H1 (cell line): ENCODE results near the gene CHI3L1. TPM values are rescaled to one million over a fixed set of nuclear protein-coding genes. Genes with fewer than 3 reads are reported as not detected.

Source experiments
- CTCF ChIA-PET: fragments of 300-600 bp; sonication (Branson Sonifier 250); formaldehyde crosslinking; loops from one replicate; lab custom pipeline; 2021; ENCODE audit not compliant: partially characterized antibody; lab: Charles Lee
- POLR2A ChIA-PET: fragments of 300-600 bp; sonication (Branson Sonifier 250); formaldehyde crosslinking; loops from one replicate; lab custom pipeline; 2021; ENCODE audit warnings: inconsistent platforms; ENCODE audit not compliant: partially characterized antibody; lab: Charles Lee
- DNase-seq, 2 experiments: peaks; one replicate each; pipeline versions ENCODE4 v3.0.0 to v3.0.0-alpha.2; 2010 to 2022; ENCODE audit warnings: low spot score in 2 of 2, low read depth in 1 of 2, mixed read lengths in 1 of 2
- FAIRE-seq: peaks from 2 replicates; lab custom pipeline; 2011; peaks lifted over from hg19 to GRCh38; lab: Jason Lieb, UNC
- H2AFZ ChIP-seq: 2 replicates; pipeline ENCODE4 v1.8.1; 2012; ENCODE audit warnings: low read length, inconsistent platforms
- H2AK5ac ChIP-seq: 2 replicates; pipeline ENCODE4 v1.6.1; 2013; ENCODE audit warnings: low read depth, low read length
- H2BK120ac ChIP-seq: replicated peaks from 2 replicates; pipeline ENCODE3; 2013; ENCODE audit warnings: low read depth, low read length, inconsistent platforms
- H2BK12ac ChIP-seq: 2 replicates; pipeline ENCODE4 v1.6.1; 2013; ENCODE audit warnings: low read depth, low read length
- H2BK15ac ChIP-seq: 2 replicates; pipeline ENCODE4 v1.6.1; 2013; ENCODE audit warnings: low read length
- H2BK20ac ChIP-seq: 2 replicates; pipeline ENCODE4 v1.6.1; 2013; ENCODE audit warnings: low read length
- H2BK5ac ChIP-seq: 2 replicates; pipeline ENCODE4 v1.6.1; 2013; ENCODE audit warnings: low read depth, low read length
- H3K14ac ChIP-seq: 2 replicates; pipeline ENCODE4 v1.6.1; 2013; ENCODE audit warnings: inconsistent platforms; ENCODE audit not compliant: insufficient read length
- H3K18ac ChIP-seq: 2 replicates; pipeline ENCODE4 v1.6.1; 2013; ENCODE audit warnings: low read length; ENCODE audit errors: extremely low read depth
- H3K23ac ChIP-seq: 2 replicates; pipeline ENCODE4 v1.6.1; 2013; ENCODE audit warnings: inconsistent platforms; ENCODE audit not compliant: insufficient read length
- H3K23me2 ChIP-seq: 2 replicates; pipeline ENCODE4 v1.6.1; 2013; ENCODE audit warnings: low read depth, low read length
- H3K27ac ChIP-seq: 2 replicates; pipeline ENCODE4 v1.6.1; 2011; ENCODE audit warnings: low read depth, low read length, inconsistent platforms
- H3K27me3 ChIP-seq, 4 experiments: replicated peaks in 1 of 4; 1 replicate in 1 of 4; 2 replicates in 3 of 4; pipeline versions ENCODE4 v1.6.1 to v1.8.1; 2011 to 2013; ENCODE audit warnings: low read length in 3 of 4, mild to moderate bottlenecking in 3 of 4, inconsistent platforms in 2 of 4, mixed read lengths in 2 of 4, moderate library complexity in 1 of 4; ENCODE audit not compliant: control insufficient read depth in 3 of 4, insufficient read depth in 3 of 4; ENCODE audit errors: extremely low read depth in 1 of 4
- H3K36me3 ChIP-seq, 4 experiments: 2 replicates each; pipeline versions ENCODE4 v1.6.1 to v1.8.1; 2011 to 2013; ENCODE audit warnings: mild to moderate bottlenecking in 4 of 4, low read length in 3 of 4, moderate library complexity in 2 of 4, control low read depth in 1 of 4, inconsistent platforms in 1 of 4; ENCODE audit not compliant: insufficient read depth in 4 of 4, control insufficient read depth in 2 of 4
- H3K4ac ChIP-seq: replicated peaks from 2 replicates; pipeline ENCODE3; 2013; ENCODE audit warnings: low read length, low read depth, mixed read lengths, inconsistent platforms; ENCODE audit not compliant: insufficient read length
- H3K4me1 ChIP-seq, 4 experiments: replicated peaks in 1 of 4; 1 replicate in 1 of 4; 2 replicates in 3 of 4; pipeline versions ENCODE4 v1.6.1 to v1.8.1; 2011 to 2013; ENCODE audit warnings: low read length in 3 of 4, inconsistent platforms in 2 of 4, mixed read lengths in 1 of 4; ENCODE audit not compliant: insufficient read depth in 4 of 4, control insufficient read depth in 3 of 4
- H3K4me2 ChIP-seq, 2 experiments: 2 replicates each; pipeline versions ENCODE4 v1.6.1 to v1.8.1; 2011 to 2013; ENCODE audit warnings: low read depth in 2 of 2, low read length in 2 of 2, control low read depth in 1 of 2, inconsistent platforms in 1 of 2, mild to moderate bottlenecking in 1 of 2; ENCODE audit not compliant: insufficient read depth in 1 of 2
- H3K4me3 ChIP-seq, 4 experiments: fragments of 200-600, 300-600 bp in 1 of 4; sonication (generic), shearing (Covaris generic), sonication (Bioruptor Twin) in 1 of 4; 2 replicates each; pipeline versions ENCODE4 v1.5.1 to v1.8.1; 2011 to 2016; ENCODE audit warnings: low read length in 4 of 4, low read depth in 3 of 4, control low read depth in 2 of 4, inconsistent platforms in 2 of 4, mild to moderate bottlenecking in 2 of 4, mixed read lengths in 1 of 4, moderate library complexity in 1 of 4; ENCODE audit not compliant: insufficient read depth in 2 of 4; ENCODE audit errors: extremely low read depth in 1 of 4
- H3K56ac ChIP-seq: replicated peaks from 2 replicates; pipeline ENCODE3; 2013; ENCODE audit warnings: low read depth, mild to moderate bottlenecking, mixed read lengths, low read length, inconsistent platforms; ENCODE audit not compliant: insufficient read length
- H3K79me1 ChIP-seq: 2 replicates; pipeline ENCODE4 v1.6.1; 2013; ENCODE audit warnings: low read depth, low read length, control low read depth
- H3K79me2 ChIP-seq, 2 experiments: 2 replicates each; pipeline versions ENCODE4 v1.6.1 to v1.8.1; 2012 to 2013; ENCODE audit warnings: low read length in 2 of 2, mild to moderate bottlenecking in 2 of 2, inconsistent platforms in 1 of 2; ENCODE audit not compliant: insufficient read depth in 2 of 2, control insufficient read depth in 1 of 2
- H3K9ac ChIP-seq, 4 experiments: replicated peaks in 1 of 4; 1 replicate in 1 of 4; 2 replicates in 3 of 4; pipeline versions ENCODE4 v1.6.1 to v1.8.1; 2011 to 2013; ENCODE audit warnings: low read depth in 3 of 4, low read length in 3 of 4, control low read depth in 2 of 4, mild to moderate bottlenecking in 2 of 4, moderate library complexity in 2 of 4, inconsistent platforms in 1 of 4; ENCODE audit errors: extremely low read depth in 1 of 4
- H3K9me3 ChIP-seq, 2 experiments: 2 replicates each; pipeline versions ENCODE4 v1.6.1 to v1.8.1; 2012 to 2013; ENCODE audit warnings: mild to moderate bottlenecking in 2 of 2, moderate library complexity in 2 of 2, control low read depth in 1 of 2, inconsistent platforms in 1 of 2, low read depth in 1 of 2, low read length in 1 of 2, mixed read lengths in 1 of 2; ENCODE audit not compliant: insufficient read depth in 2 of 2
- H4K20me1 ChIP-seq, 2 experiments: replicated peaks in 1 of 2; 2 replicates each; pipeline versions ENCODE3 to v1.8.1; 2011 to 2013; ENCODE audit warnings: inconsistent platforms in 2 of 2, low read length in 2 of 2, mild to moderate bottlenecking in 1 of 2; ENCODE audit not compliant: insufficient read depth in 2 of 2, control insufficient read depth in 1 of 2
- H4K5ac ChIP-seq: 2 replicates; pipeline ENCODE4 v1.6.1; 2013; ENCODE audit warnings: low read length, low read depth, mixed read lengths, inconsistent platforms; ENCODE audit not compliant: insufficient read length
- H4K8ac ChIP-seq: 2 replicates; pipeline ENCODE4 v1.8.0; 2013; ENCODE audit warnings: mild to moderate bottlenecking, moderate library complexity, low read length, inconsistent platforms; ENCODE audit not compliant: insufficient read depth; ENCODE audit errors: extremely low read depth
- H4K91ac ChIP-seq: replicated peaks from 2 replicates; pipeline ENCODE3; 2013; ENCODE audit warnings: low read length, mixed read lengths, inconsistent platforms; ENCODE audit not compliant: insufficient read length
- ZNF274 ChIP-seq: IDR thresholded peaks from 2 replicates; pipeline ENCODE4 v1.7.0; 2012; ENCODE audit warnings: low read length, borderline replicate concordance; ENCODE audit errors: extremely low read depth
- WGBS, 2 experiments: shearing (Covaris generic) in 1 of 2; methylation state at CpG; one replicate each; pipeline versions ENCODE4 v1.1.6 to v1.1.7; 2013 to 2015; ENCODE audit warnings: low lambda C conversion rate in 2 of 2, mixed read lengths in 2 of 2, inconsistent platforms in 1 of 2, low coverage in 1 of 2, missing lambda C conversion rate in 1 of 2; ENCODE audit not compliant: insufficient replicate concordance in 2 of 2, insufficient coverage in 1 of 2, insufficient read length in 1 of 2; ENCODE audit errors: extremely low coverage in 1 of 2, missing lambda C conversion rate in 1 of 2; 5-methylcytosine and 5-hydroxymethylcytosine counted together
- polyA plus RNA-seq, 7 experiments: library from polyadenylated mRNA; depleted of rRNA in 3 of 7; stranded (reverse) in 5 of 7; unstranded in 2 of 7; fragments of >200 nt in 5 of 7; fragments of 200-250 nt in 2 of 7; gene quantifications; 1 replicate in 5 of 7; 2 replicates in 1 of 7; 4 replicates in 1 of 7; pipeline versions ENCODE4 v1.2.1 to v1.2.3, GENCODE V29; 2011 to 2013; ENCODE audit warnings: missing spikeins in 2 of 7, mixed read lengths in 2 of 7
- total RNA-seq: library from RNA; stranded (reverse); fragmentation: NEBNext Ultra II Directional; extraction: Animal tissue kit (Norgen Biotek cat#: 25700); gene quantifications from 2 replicates; pipeline ENCODE4 v1.2.1, GENCODE V29; 2021

Gene CHI3L1
- total and polyA plus RNA-seq, 2 of the 8 experiments (the other 6 are each of a cell fraction or from before 2014, with no cell fraction given): 1.0 TPM; not detected in 1

GRCh38 chr1:203163891-203164635 lies 22.4 kb downstream of the CHI3L1 start:
- no peak overlapping the region for H3K18ac ChIP-seq
- WGBS, 2 experiments: 87% methylated on average over 7 of the region's 7 CpGs; no CpG with 5 or more reads in 1 of the 2 experiments
- H3K79me1 ChIP-seq: no peaks in the 10 kb centered on the region
- no peak overlapping the region for H3K27ac ChIP-seq
- no peaks in the 10 kb centered on the region for H3K23me2 ChIP-seq
- H3K9me3 ChIP-seq: no peaks in the 10 kb centered on the region
- H2BK120ac ChIP-seq: no peak overlapping the region
- H3K9ac ChIP-seq: no peak overlapping the region
- no peak overlapping the region for H3K4ac ChIP-seq
- H2AFZ ChIP-seq: no peak overlapping the region
- H3K14ac ChIP-seq: no peak overlapping the region
- no peak overlapping the region for H2BK20ac ChIP-seq
- no peak overlapping the region for H2BK15ac ChIP-seq
- H3K27me3 ChIP-seq: no peaks in the 10 kb centered on the region
- no peak overlapping the region for H2BK12ac ChIP-seq
- FAIRE-seq (no peak), DNase-seq (no peak)
- H4K20me1 ChIP-seq: no peaks in the 10 kb centered on the region
- no peaks in the 10 kb centered on the region; a peak in 1 of 7 replicates for H3K4me1 ChIP-seq
- no peak overlapping the region for H3K23ac ChIP-seq
- ChIA-PET CTCF (interaction anchor here (1.3 to 16.8 kb wide), 6 partner anchors 9 to 124 kb away, joined by 4 to 511 read pairs (median 19); partner anchors contain the start of gene ADORA1), POLR2A (no interaction called here)
- H2BK5ac ChIP-seq: no peak overlapping the region
- no peaks in the 10 kb centered on the region for H3K36me3 ChIP-seq
- H4K8ac ChIP-seq: no peak overlapping the region
- no peak overlapping the region for H3K4me3 ChIP-seq
- H4K5ac ChIP-seq: no peak overlapping the region
- H4K91ac ChIP-seq: no peak overlapping the region
- H3K79me2 ChIP-seq: no peaks in the 10 kb centered on the region
- H2AK5ac ChIP-seq: no peak overlapping the region
- no peak for TF ChIP-seq ZNF274
- H3K4me2 ChIP-seq: no peak overlapping the region
- no peak overlapping the region for H3K56ac ChIP-seq
